Naive thymus-derived CD4-positive, alpha-beta T cell (primary cell): ENCODE data around the gene TUBGCP6. TPM values are rescaled to one million over a fixed set of nuclear protein-coding genes. Genes with fewer than 3 reads are reported as not detected.

Experiments used
- ATAC-seq: fragments of 150-1000 bp; cut with Tn5 transposase; 2 replicates; pipeline ENCODE4 v1.10.0; 2021; ENCODE audit warnings: mild to moderate bottlenecking, moderate library complexity
- CTCF ChIA-PET: fragments of 350-600 bp; sonication (Branson Sonifier 250); formaldehyde crosslinking; loops from one replicate; lab custom pipeline; 2021; ENCODE audit warnings: antibody characterized with exemption; lab: Charles Lee
- POLR2A ChIA-PET: fragments of 350-600 bp; sonication (Branson Sonifier 250); formaldehyde crosslinking; loops from one replicate; lab custom pipeline; 2021; ENCODE audit warnings: antibody characterized with exemption, inconsistent platforms; lab: Charles Lee
- DNase-seq, 9 donors: peaks; one replicate each; pipeline versions ENCODE4 v3.0.0 to v3.0.0-alpha.2; 2020 to 2022; ENCODE audit warnings: mixed read lengths in 1 of 9
- H3K27ac ChIP-seq: one replicate; pipeline ENCODE4 v1.7.0; 2013; ENCODE audit warnings: mild to moderate bottlenecking, low read depth, low read length, moderate library complexity
- H3K27me3 ChIP-seq, 2 donors: one replicate each; pipeline ENCODE4 v1.7.0; 2013; ENCODE audit warnings: low read length in 2 of 2, mild to moderate bottlenecking in 2 of 2, moderate library complexity in 2 of 2; ENCODE audit not compliant: control insufficient read depth in 2 of 2, insufficient read depth in 2 of 2
- H3K36me3 ChIP-seq, 3 experiments: 1 replicate in 2 of 3; 2 replicates in 1 of 3; pipeline ENCODE4 v1.7.0; 2013; ENCODE audit warnings: low read length in 3 of 3, mild to moderate bottlenecking in 3 of 3, moderate library complexity in 1 of 3; ENCODE audit not compliant: insufficient read depth in 3 of 3, control insufficient read depth in 2 of 3
- H3K4me1 ChIP-seq, 2 donors: one replicate each; pipeline ENCODE4 v1.7.0; 2013; ENCODE audit warnings: low read length in 2 of 2, mild to moderate bottlenecking in 2 of 2, moderate library complexity in 1 of 2; ENCODE audit not compliant: control insufficient read depth in 2 of 2, insufficient read depth in 2 of 2
- H3K4me3 ChIP-seq: 2 replicates; pipeline ENCODE4 v1.7.0; 2013; ENCODE audit warnings: mild to moderate bottlenecking, low read length
- H3K9me3 ChIP-seq, 3 experiments: 1 replicate in 2 of 3; 2 replicates in 1 of 3; pipeline ENCODE4 v1.7.0; 2013; ENCODE audit warnings: low read length in 3 of 3; ENCODE audit not compliant: control insufficient read depth in 2 of 3
- H3K27ac Mint-ChIP-seq, 9 donors: one replicate each; pipeline ENCODE4 v1.8.0; 2020 to 2022; ENCODE audit warnings: mixed read lengths in 9 of 9, mild to moderate bottlenecking in 8 of 9, moderate library complexity in 5 of 9, inconsistent platforms in 2 of 9
- H3K27me3 Mint-ChIP-seq, 5 donors: one replicate each; pipeline ENCODE4 v1.8.0; 2021 to 2022; ENCODE audit warnings: mixed read lengths in 5 of 5, mild to moderate bottlenecking in 1 of 5
- H3K36me3 Mint-ChIP-seq, 5 donors: one replicate each; pipeline ENCODE4 v1.8.0; 2020 to 2022; ENCODE audit warnings: mixed read lengths in 5 of 5, mild to moderate bottlenecking in 3 of 5, inconsistent platforms in 1 of 5
- H3K4me1 Mint-ChIP-seq, 7 donors: one replicate each; pipeline ENCODE4 v1.8.0; 2020 to 2022; ENCODE audit warnings: mixed read lengths in 7 of 7, mild to moderate bottlenecking in 3 of 7, inconsistent platforms in 1 of 7
- H3K4me3 Mint-ChIP-seq, 10 donors: one replicate each; pipeline ENCODE4 v1.8.0; 2020 to 2022; ENCODE audit warnings: mild to moderate bottlenecking in 10 of 10, mixed read lengths in 10 of 10, moderate library complexity in 6 of 10, inconsistent platforms in 2 of 10
- H3K9me3 Mint-ChIP-seq, 11 donors: one replicate each; pipeline ENCODE4 v1.8.0; 2020 to 2022; ENCODE audit warnings: mixed read lengths in 11 of 11, mild to moderate bottlenecking in 4 of 11, inconsistent platforms in 1 of 11, moderate library complexity in 1 of 11
- intact Hi-C, 2 donors: fragments of 100-400 bp; cut with micrococcal nuclease; formaldehyde crosslinking; loops; one replicate each; pipeline ENCODE4 v1.15.1; 2023
- polyA plus RNA-seq, 2 donors: library from polyadenylated mRNA; unstranded; fragments of 300-500 nt; fragmentation: Illumina TruSeq; gene quantifications; one replicate each; pipeline ENCODE4 v1.2.3, GENCODE V29; 2021
- total RNA-seq, 6 experiments: library from RNA in 5 of 6; stranded (reverse) in 5 of 6; gene quantifications; 1 replicate in 5 of 6; 2 replicates in 1 of 6; pipeline ENCODE4 v1.2.3 and lab custom pipeline; 2021 to 2026

TUBGCP6 gene
- total and polyA plus RNA-seq, 7 experiments from 2014 or later = 15.2 to 146 (median 123) TPM

- H3K9me3 ChIP-seq = no peaks in the 10 kb centered on the region
- no peaks in the 10 kb centered on the region for H3K9me3 Mint-ChIP-seq
- no peaks in the 10 kb centered on the region for H3K36me3 ChIP-seq
- POLR2A ChIA-PET = no interaction called here
- peaks cover 0 to 7% (median 6%) of the 10 kb centered on the region in 7 donors for H3K4me1 Mint-ChIP-seq
- CTCF ChIA-PET = interaction anchor here (0.6 kb wide), 1 partner anchor 11 kb away, joined by 3 read pairs; no protein-coding TSS in a partner anchor
- no peak overlapping the region for H3K4me3 ChIP-seq
- ATAC-seq = no peak
- H3K27me3 Mint-ChIP-seq = peaks cover 6 to 22% (median 17%) of the 10 kb centered on the region in 5 donors
- no peak overlapping the region for H3K27ac Mint-ChIP-seq
- H3K36me3 Mint-ChIP-seq = no peaks in the 10 kb centered on the region
- no peak overlapping the region for H3K4me3 Mint-ChIP-seq
- H3K4me1 ChIP-seq = peaks cover 0 to 4% of the 10 kb centered on the region in 2 donors
- no peak for DNase-seq
- H3K27ac ChIP-seq = no peak overlapping the region
- intact Hi-C loops = no loop called here
- H3K27me3 ChIP-seq = no peaks in the 10 kb centered on the region
These were observed 45.3 kb upstream of the TUBGCP6 start for GRCh38 chr22:50289942-50290630.

DNA sequence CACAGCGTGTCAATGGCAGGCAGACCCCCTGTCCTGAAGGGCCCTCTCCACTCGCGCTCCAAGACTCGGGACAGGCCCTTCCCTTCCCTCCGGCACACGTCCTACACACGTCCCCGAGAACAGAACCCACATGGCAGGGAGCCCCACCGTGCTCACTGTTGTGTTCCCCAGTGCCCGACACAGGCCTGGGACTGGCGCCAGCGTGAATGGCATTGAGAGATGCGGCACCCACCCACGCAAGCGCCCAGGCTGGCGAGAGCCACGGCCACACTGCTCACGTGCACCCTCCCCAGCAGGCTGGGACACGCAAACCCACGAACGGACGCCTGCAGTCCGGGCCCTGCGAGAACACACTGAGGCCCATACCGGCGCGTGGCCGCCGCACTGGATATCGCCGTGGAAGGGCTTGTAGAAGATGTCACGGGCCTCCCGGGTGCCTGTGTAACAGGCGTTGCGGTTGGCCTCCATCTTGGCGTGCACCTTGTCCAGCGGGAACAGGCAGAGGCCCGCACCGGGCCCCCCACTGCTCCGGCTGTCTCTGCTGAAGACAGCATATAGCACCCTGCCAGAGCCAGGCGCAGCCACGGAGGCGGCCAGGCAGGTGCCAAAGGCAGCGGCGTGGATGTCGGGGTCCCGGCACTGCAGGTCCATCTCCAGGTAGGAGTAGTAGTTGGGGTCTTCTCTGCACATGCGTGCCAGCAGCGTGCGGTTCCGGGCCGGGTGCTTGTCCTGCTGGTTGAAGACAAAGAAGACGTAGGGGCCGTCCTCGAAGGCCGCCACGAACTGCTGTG lies 44.5 kb upstream of the TUBGCP6 start:
- Histone ChIP-seq H3K4me1 (peaks cover 0 to 4% of the 10 kb centered on the region in 2 donors), H3K36me3 (no peaks in the 10 kb centered on the region), H3K4me3 (no peak overlapping the region), H3K27ac (no peak overlapping the region), H3K27me3 (no peaks in the 10 kb centered on the region), H3K9me3 (no peaks in the 10 kb centered on the region)
- CTCF ChIA-PET = no interaction called here
- POLR2A ChIA-PET = no interaction called here
- Mint-ChIP-seq H3K9me3 (no peaks in the 10 kb centered on the region), H3K36me3 (no peaks in the 10 kb centered on the region), H3K4me1 (peaks cover 0 to 7% (median 6%) of the 10 kb centered on the region in 7 donors), H3K27ac (no peak overlapping the region), H3K4me3 (no peak overlapping the region), H3K27me3 (peaks cover 6 to 22% (median 15%) of the 10 kb centered on the region in 5 donors)
- DNase-seq (no peak), ATAC-seq (no peak)
- intact Hi-C loops = no loop called here

GRCh38 chr22:50287731-50288130 lies 42.9 kb upstream of the TUBGCP6 start:
- Mint-ChIP-seq H3K4me1 (peaks cover 0 to 5% (median 4%) of the 10 kb centered on the region in 7 donors), H3K27ac (no peak overlapping the region), H3K9me3 (no peaks in the 10 kb centered on the region), H3K27me3 (peaks cover 4 to 20% (median 9%) of the 10 kb centered on the region in 5 donors), H3K4me3 (no peak overlapping the region), H3K36me3 (no peaks in the 10 kb centered on the region)
- no peaks in the 10 kb centered on the region for H3K27me3 ChIP-seq
- CTCF ChIA-PET = no interaction called here
- intact Hi-C loops = no loop called here
- H3K36me3 ChIP-seq = no peaks in the 10 kb centered on the region
- POLR2A ChIA-PET = no interaction called here
- H3K9me3 ChIP-seq = no peaks in the 10 kb centered on the region
- peaks cover 0 to 4% of the 10 kb centered on the region in 2 donors for H3K4me1 ChIP-seq
- ATAC-seq (no peak), DNase-seq (no peak)
- H3K4me3 ChIP-seq = no peak overlapping the region
- H3K27ac ChIP-seq = no peak overlapping the region

GRCh38 chr22:50286701-50287318 lies 42.0 kb upstream of the TUBGCP6 start:
- Histone ChIP-seq H3K4me1 (no peaks in the 10 kb centered on the region), H3K36me3 (no peaks in the 10 kb centered on the region), H3K27ac (no peak overlapping the region), H3K9me3 (no peaks in the 10 kb centered on the region), H3K4me3 (no peak overlapping the region), H3K27me3 (no peaks in the 10 kb centered on the region)
- Mint-ChIP-seq H3K9me3 (no peaks in the 10 kb centered on the region), H3K36me3 (no peaks in the 10 kb centered on the region), H3K4me3 (no peak overlapping the region), H3K4me1 (no peaks in the 10 kb centered on the region), H3K27me3 (peaks cover 0 to 12% (median under 1%) of the 10 kb centered on the region in 5 donors), H3K27ac (no peak overlapping the region)
- ChIA-PET POLR2A (no interaction called here), CTCF (no interaction called here)
- intact Hi-C loops = no loop called here
- no peak for DNase-seq
- no peak for ATAC-seq

DNA sequence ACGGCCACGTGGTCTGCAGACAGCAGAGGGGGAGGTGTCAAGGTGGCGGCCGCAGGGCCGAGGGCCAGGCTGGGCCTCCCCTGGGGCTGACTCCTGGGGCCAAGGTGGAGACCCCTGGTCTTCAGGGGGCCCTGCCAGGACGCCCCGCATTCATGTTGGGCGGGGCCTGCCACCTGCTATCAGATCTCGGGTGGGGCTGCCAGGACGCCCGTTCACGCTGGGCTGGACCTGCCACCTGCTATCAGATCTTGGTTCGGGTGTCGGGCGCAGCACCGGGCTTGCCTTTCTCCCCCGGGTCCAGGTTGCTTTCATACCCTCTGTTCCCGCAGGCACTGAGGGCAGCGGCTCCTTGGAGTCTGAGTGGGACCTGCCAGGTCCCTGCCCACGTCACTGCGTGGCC lies 41.5 kb upstream of the TUBGCP6 start:
- Histone ChIP-seq H3K36me3 (no peaks in the 10 kb centered on the region), H3K4me1 (no peaks in the 10 kb centered on the region), H3K27ac (no peak overlapping the region), H3K27me3 (no peaks in the 10 kb centered on the region), H3K4me3 (no peak overlapping the region), H3K9me3 (no peaks in the 10 kb centered on the region)
- intact Hi-C loops = no loop called here
- ATAC-seq (no peak), DNase-seq (no peak)
- POLR2A ChIA-PET = no interaction called here
- Mint-ChIP-seq H3K4me3 (no peak overlapping the region), H3K27me3 (peaks cover 0 to 9% (median 0%) of the 10 kb centered on the region in 5 donors), H3K4me1 (no peaks in the 10 kb centered on the region), H3K36me3 (no peaks in the 10 kb centered on the region), H3K9me3 (no peaks in the 10 kb centered on the region), H3K27ac (no peak overlapping the region)
- CTCF ChIA-PET = no interaction called here

DNA sequence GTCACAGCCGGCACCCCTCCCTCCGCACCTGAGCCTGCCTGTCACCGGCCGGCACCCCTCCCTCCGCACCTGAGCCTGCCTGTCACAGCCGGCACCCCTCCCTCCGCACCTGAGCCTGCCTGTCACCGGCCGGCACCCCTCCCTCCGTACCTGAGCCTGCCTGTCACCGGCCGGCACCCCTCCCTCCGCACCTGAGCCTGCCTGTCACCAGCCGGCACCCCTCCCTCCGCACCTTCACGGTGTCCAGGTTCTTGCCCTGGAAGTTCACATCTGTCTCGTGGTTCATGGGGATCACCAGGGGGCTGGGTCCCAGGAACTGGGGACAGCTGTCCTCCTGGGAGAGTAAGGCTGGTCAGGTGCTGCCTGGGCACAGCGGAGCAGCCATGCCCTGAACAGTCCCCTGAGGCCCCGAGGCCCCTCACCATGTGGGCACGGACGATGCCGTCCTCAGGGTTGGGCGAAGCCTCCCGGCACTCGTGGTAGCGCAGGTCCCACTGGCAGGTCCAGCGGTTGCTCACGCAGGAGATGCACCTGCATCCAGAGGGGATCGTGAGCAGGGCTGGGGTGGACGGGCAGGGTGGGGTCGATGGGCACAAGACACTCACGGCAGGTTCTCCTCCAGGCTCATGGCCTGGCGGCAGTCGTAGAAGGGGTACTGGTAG lies 40.9 kb upstream of the TUBGCP6 start:
- H3K4me1 Mint-ChIP-seq = no peaks in the 10 kb centered on the region
- no peaks in the 10 kb centered on the region for H3K4me1 ChIP-seq
- POLR2A ChIA-PET = no interaction called here
- H3K36me3 Mint-ChIP-seq = no peaks in the 10 kb centered on the region
- H3K4me3 Mint-ChIP-seq = no peak overlapping the region
- no peak overlapping the region for H3K4me3 ChIP-seq
- intact Hi-C loops = no loop called here
- no peak overlapping the region for H3K27ac ChIP-seq
- H3K9me3 Mint-ChIP-seq = no peaks in the 10 kb centered on the region
- CTCF ChIA-PET = no interaction called here
- H3K27ac Mint-ChIP-seq = no peak overlapping the region
- DNase-seq (no peak), ATAC-seq (no peak)
- no peaks in the 10 kb centered on the region for H3K27me3 ChIP-seq
- H3K27me3 Mint-ChIP-seq = peaks cover 0 to 9% (median 0%) of the 10 kb centered on the region in 5 donors
- H3K9me3 ChIP-seq = no peaks in the 10 kb centered on the region
- H3K36me3 ChIP-seq = no peaks in the 10 kb centered on the region
